IPS DF 4.7 (cell line): ENCODE measurements around the gene ZFYVE1.
"Not testable (repeated sequence)": the region's sequence is repeated elsewhere in the genome, so short reads cannot be mapped to it uniquely, and the experiment has no call there.

Experiments used
- DNase-seq: peaks from one replicate; pipeline ENCODE4 v3.0.0-alpha.2; 2013; ENCODE audit warnings: low spot score; ENCODE audit errors: extremely low read depth

ZFYVE1 gene

GRCh38 chr14:73026845-73027542 lies at the start of gene ZFYVE1:
TSS of gene ZFYVE1 (minus strand) at chr14:73027106. CDS start at chr14:73024508, 2,598 bp downstream.
- peak; percentile 95 for DNase-seq

- no peak for DNase-seq
Observed at GRCh38 chr14:73069585-73069984, 42.7 kb upstream of the ZFYVE1 start.

GRCh38 chr14:73058922-73059673 lies 32.2 kb upstream of the ZFYVE1 start:
- DNase-seq = no peak

GRCh38 chr14:73058224-73058921 lies 31.5 kb upstream of the ZFYVE1 start, which contains the start of gene RBM25:
TSS of gene RBM25 (plus strand) at chr14:73058534. CDS start at chr14:73071642, 13,108 bp downstream.
- DNase-seq = peak; percentile 98

- DNase-seq = no peak
Observed at GRCh38 chr14:73057944-73058223, 31.0 kb upstream of the ZFYVE1 start.

GRCh38 chr14:73055251-73055650 lies 28.3 kb upstream of the ZFYVE1 start:
- DNase-seq = no peak

- DNase-seq = no peak
Observed at GRCh38 chr14:73049428-73049827, 22.5 kb upstream of the ZFYVE1 start.

- DNase-seq = no peak
Observed at GRCh38 chr14:73047808-73048207, 20.9 kb upstream of the ZFYVE1 start.

GRCh38 chr14:73036706-73037450 lies 10.0 kb upstream of the ZFYVE1 start:
- DNase-seq = not testable (repeated sequence)

- DNase-seq = no peak
Observed at GRCh38 chr14:73027984-73028383, 1.1 kb upstream of the ZFYVE1 start.

GRCh38 chr14:73027546-73027945 lies 640 bp upstream of the ZFYVE1 start:
- no peak for DNase-seq

- DNase-seq = no peak
Observed at GRCh38 chr14:73026243-73026844, 562 bp downstream of the ZFYVE1 start.

- no peak for DNase-seq
Observed at GRCh38 chr14:73025544-73025943, 1.4 kb downstream of the ZFYVE1 start.

- no peak for DNase-seq
Observed at GRCh38 chr14:73022051-73022450, 4.9 kb downstream of the ZFYVE1 start.

GRCh38 chr14:73016011-73016410 lies 10.9 kb downstream of the ZFYVE1 start:
- not testable (repeated sequence) for DNase-seq

- not testable (repeated sequence) for DNase-seq
Observed at GRCh38 chr14:73015552-73015951, 11.4 kb downstream of the ZFYVE1 start.

GRCh38 chr14:73014105-73014504 lies 12.8 kb downstream of the ZFYVE1 start:
- DNase-seq = no peak

- DNase-seq = not testable (repeated sequence)
Observed at GRCh38 chr14:73011189-73011588, 15.7 kb downstream of the ZFYVE1 start.

GRCh38 chr14:73008501-73008900 lies 18.4 kb downstream of the ZFYVE1 start:
- DNase-seq = no peak

- DNase-seq = no peak
Observed at GRCh38 chr14:73007835-73008234, 19.1 kb downstream of the ZFYVE1 start.

GRCh38 chr14:73004641-73005040 lies 22.3 kb downstream of the ZFYVE1 start:
- not testable (repeated sequence) for DNase-seq
